ENCODE data around the gene SOSTDC1. TPM values are rescaled to one million over a fixed set of nuclear protein-coding genes. Genes with fewer than 3 reads are reported as not detected.
A peak's percentile ranks its signal among the peaks of the same experiment; 100 is the strongest.

Gene SOSTDC1
- total and polyA plus RNA-seq, 11 donors, result 0.07 to 0.56 (median 0.17) TPM; not detected in 3

- H3K27ac ChIP-seq, result no peak overlapping the region
- 92 to 93% (median 92%) methylated on average over 4 of the region's 4 CpGs for WGBS, 4 donors
- TF ChIP-seq CTCF (IDR thresholded peaks at IDR 0.05) (no peak), POLR2A (IDR thresholded peaks at IDR 0.05) (no peak)
- no peaks in the 10 kb centered on the region for H3K27me3 ChIP-seq
- no peak overlapping the region for H3K4me3 ChIP-seq
- no peaks in the 10 kb centered on the region for H3K4me1 ChIP-seq
- H3K9me3 ChIP-seq, result no peaks in the 10 kb centered on the region
- ATAC-seq, result no peak
- DNase-seq, result no peak
- no peaks in the 10 kb centered on the region for H3K36me3 ChIP-seq
- intact Hi-C loops (cut with DNase I), result no loop called here
Measured at GRCh38 chr7:16479161-16479560, 13.6 kb upstream of the SOSTDC1 start.

GRCh38 chr7:16471933-16472332 lies 6.4 kb upstream of the SOSTDC1 start:
- WGBS, 4 donors, result 87 to 98% (median 91%) methylated on average over 4 of the region's 4 CpGs
- no peak for ATAC-seq
- no peaks in the 10 kb centered on the region for H3K9me3 ChIP-seq
- TF ChIP-seq POLR2A (IDR thresholded peaks at IDR 0.05) (no peak), CTCF (IDR thresholded peaks at IDR 0.05) (no peak)
- H3K4me3 ChIP-seq, result no peak overlapping the region
- H3K4me1 ChIP-seq, result no peaks in the 10 kb centered on the region
- intact Hi-C loops (cut with DNase I), result no loop called here
- H3K27ac ChIP-seq, result no peak overlapping the region
- H3K36me3 ChIP-seq, result no peaks in the 10 kb centered on the region
- no peak for DNase-seq
- H3K27me3 ChIP-seq, result no peaks in the 10 kb centered on the region

DNA sequence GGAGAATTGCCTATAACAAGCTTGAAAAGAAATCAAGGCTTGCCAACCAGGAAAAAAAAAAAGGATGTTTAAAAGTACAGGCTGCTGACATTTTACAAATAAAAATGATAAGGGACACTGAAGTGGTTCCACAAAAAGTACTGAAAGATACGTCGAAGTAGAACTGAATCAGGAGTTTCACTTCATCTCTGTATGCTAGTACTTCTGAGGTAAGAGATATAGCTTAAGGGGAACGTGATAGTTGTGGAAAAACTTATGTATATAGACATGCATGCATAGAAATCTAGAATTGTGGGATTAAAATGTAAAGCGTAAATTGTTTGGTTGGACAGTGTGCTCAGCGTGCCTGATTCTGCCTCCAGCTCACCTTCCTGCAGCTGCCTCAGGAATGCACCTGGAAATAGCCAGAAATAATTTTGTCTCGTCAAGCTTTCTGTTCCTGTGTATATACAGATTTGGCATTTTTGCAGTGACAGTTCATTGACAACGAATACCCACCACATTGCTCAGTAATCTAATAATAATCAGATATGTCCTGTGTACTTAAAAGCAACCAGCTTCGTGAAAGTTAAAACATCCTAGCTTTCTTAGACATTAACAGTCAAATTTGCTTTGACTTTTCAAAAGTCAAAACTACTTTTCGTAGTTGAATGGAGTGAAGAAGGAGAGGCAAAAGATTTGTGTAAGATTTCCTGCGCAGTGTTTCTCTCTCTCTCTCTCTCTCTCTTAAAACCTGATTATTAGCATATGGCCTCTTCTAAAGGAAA lies 1.4 kb downstream of the SOSTDC1 start:
- ATAC-seq (no peak), DNase-seq (no peak)
- 45 to 49% (median 47%) methylated on average over 10 of the region's 10 CpGs for WGBS, 4 donors
- Histone ChIP-seq H3K27me3 (peaks cover 0 to 4% (median 0%) of the 10 kb centered on the region in 9 donors), H3K4me1 (peaks cover 0 to 10% (median 0%) of the 10 kb centered on the region in 12 donors), H3K9me3 (no peaks in the 10 kb centered on the region), H3K36me3 (no peaks in the 10 kb centered on the region), H3K4me3 (peak overlapping the region in 2 of 12 donors; percentile 11 to 35), H3K27ac (no peak overlapping the region)
- intact Hi-C loops (cut with DNase I), result no loop called here
- TF ChIP-seq CTCF (IDR thresholded peaks at IDR 0.05), result no peak
- no peak for TF ChIP-seq POLR2A (IDR thresholded peaks at IDR 0.05)

DNA sequence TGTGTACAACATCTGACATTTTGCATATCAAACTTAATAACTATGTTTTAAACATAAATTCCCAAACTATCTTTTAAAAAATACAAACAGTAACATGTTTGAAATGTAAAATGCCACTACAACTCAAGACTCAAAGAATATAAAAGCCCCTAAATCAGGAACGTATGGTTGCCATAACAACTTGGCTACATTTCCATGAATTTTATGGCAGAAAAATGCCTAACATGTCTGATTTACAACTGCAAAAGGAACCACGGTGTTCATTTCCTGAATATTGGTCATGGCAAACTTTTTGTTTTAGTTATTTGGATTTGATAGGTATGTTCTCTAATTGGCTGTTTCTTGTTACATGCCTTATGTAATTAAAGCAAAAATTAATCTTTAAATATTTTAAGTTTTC lies 2.0 kb downstream of the SOSTDC1 start:
- DNase-seq (no peak), ATAC-seq (no peak)
- Histone ChIP-seq H3K4me1 (peaks cover 0 to 10% (median 0%) of the 10 kb centered on the region in 12 donors), H3K27ac (no peak overlapping the region), H3K4me3 (no peak overlapping the region), H3K27me3 (peaks cover 0 to 4% (median 0%) of the 10 kb centered on the region in 9 donors), H3K36me3 (no peaks in the 10 kb centered on the region), H3K9me3 (no peaks in the 10 kb centered on the region)
- intact Hi-C loops (cut with DNase I), result no loop called here
- 50 to 65% (median 56%) methylated on average over 2 of the region's 2 CpGs for WGBS, 4 donors
- TF ChIP-seq CTCF (IDR thresholded peaks at IDR 0.05), result no peak

All from heart left ventricle (tissue), 16 donors.